GM18508 (cell line): ENCODE measurements around the gene JAKMIP1.

Experiments used
- ATAC-seq: cut with Tn5 transposase; IDR thresholded peaks from one replicate; pipeline ENCODE4 v1.9.1; 2021; ENCODE audit warnings: moderate number of reproducible peaks; ENCODE audit not compliant: insufficient read depth, unreplicated experiment

The JAKMIP1 gene

DNA sequence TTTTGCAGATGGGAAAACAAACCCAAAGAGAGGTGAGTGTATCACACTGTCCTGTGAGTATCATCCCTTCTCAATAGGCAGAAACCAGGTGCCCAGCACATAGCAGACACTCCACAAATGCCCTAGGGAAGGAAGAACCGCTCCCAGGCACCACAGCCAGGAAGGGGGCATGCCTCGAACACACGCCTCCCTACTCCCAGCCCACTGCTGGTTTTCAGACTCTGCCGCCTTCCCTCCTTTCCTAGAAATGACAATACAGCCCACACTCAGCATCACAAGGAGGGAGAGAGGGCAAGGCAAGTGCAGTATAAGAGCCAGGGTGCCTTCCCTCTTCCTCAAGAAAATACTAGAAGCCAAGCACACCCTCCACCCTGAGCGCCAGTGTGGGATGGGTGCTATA, 16.2 kb downstream of the JAKMIP1 start:
- no peak for ATAC-seq

DNA sequence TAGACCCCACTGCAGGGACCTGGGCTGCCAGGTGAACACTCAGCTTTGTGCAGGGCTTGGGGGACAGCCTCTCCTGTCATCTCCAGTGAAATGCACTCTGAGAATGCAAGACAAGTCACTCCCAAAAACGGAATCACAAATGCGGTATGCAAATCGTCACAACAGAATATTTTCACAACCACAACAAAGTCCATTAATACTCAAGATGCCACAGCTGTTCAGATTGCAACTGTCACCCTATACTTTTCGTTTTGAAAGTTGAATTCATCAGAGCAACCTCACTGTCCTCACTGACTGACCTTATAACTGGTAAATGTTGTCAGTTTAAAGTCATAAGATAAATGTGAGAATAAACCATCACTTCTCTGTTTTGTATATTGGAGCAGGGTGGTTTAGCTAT, 16.6 kb downstream of the JAKMIP1 start:
- ATAC-seq: no peak

GRCh38 chr4:6182376-6183280, 17.7 kb downstream of the JAKMIP1 start:
- ATAC-seq: no peak

GRCh38 chr4:6180841-6181631, 19.3 kb downstream of the JAKMIP1 start:
- ATAC-seq: peak; percentile 95

DNA sequence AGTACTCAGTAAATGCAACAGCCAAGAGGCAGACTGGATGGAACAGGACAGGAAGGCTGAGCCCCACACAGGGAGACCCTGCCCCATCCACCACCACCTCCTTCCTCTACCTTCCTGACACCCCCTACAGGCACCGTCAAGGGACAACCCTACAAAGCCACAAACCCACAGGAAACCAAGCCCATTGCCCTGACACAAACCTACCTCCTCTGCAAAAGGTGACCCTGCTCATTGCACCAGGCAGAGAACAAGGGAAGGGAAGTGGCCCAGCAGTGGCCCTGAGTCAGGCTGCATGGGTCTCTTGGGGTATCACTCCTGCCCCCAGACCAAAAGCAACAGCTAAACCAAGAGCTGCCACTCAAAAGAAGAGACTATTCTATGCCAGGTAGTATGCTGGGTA, 21.0 kb downstream of the JAKMIP1 start:
- ATAC-seq: no peak

DNA sequence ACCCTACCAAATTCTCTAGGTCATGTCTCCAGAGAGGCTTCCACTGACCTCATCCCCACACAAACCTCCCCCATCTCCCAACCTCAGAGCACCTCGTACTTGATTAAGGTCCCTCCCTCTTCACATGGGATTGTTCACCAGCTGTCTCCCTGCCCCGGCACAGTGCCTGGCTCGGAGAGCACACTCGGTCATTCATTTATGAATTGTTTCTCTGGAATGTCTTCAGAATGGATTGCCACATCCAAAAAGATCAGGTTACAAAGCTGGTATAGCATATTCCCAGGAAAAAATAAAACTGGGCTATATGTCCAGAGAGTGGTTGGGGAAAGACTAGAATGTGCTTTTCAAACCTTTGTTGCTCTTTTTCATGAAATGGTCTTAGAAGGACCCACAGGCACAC, 21.6 kb downstream of the JAKMIP1 start:
- ATAC-seq: no peak

DNA sequence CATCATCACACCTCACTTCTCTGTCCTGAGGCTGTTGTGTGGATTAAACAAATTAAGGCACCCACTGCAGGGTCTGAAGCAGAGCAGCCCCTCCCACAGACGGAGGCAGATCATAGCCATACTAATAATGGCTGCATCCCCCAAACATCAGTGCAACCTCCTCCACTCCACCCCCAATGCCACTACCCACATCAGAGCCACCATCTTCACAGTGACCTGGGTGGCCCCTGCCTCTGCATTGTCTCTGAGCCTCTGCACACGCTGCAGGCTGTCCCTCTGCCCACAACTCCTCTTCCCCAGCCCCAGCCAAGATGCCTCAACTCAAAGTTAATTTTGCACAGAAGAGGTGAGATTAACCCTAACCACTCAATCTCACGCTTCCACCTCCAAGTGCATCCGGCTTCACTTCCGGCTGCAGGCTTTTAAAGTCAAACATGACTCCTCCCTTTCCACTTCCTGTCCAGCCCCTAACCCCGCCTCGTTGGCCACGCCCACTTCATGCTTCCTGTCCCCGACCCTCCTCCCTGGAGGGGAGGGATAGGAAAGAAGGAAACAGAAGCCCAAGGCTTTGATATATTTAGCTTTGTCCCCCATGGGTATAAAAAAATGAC, 22.7 kb downstream of the JAKMIP1 start:
- no peak for ATAC-seq

DNA sequence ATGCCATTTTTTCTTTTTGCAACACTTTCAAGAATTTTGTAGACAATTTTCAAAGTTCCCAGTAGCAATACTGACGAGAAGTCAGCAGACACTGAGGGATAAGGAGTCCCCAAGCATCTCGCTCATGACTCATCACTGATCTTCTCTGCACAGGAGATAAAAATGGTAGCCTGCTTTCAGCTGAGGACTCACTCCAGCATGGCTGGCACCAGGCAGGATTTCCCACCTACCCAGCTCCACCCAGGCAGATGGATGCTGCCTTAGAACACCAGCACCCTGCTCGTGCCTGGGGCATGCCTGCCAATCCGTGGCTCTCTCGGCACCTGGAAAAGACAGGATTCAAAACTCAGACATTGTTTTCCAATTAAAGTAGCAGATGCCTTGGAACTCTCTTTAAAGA, 24.9 kb downstream of the JAKMIP1 start:
- no peak for ATAC-seq

DNA sequence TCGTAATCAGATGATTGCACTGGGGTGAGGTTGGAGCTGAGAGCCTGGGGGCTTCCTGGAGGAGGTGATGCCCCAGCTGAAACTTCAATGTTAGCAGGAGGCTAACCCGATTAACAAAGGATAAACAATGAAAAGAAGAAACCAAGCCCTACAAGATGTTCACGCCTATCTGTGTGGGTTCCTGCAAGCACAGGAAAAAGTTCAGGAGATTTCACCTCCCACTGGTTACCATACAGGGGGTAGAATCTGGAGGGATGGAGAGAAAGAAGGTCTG, 27.5 kb downstream of the JAKMIP1 start:
- no peak for ATAC-seq

DNA sequence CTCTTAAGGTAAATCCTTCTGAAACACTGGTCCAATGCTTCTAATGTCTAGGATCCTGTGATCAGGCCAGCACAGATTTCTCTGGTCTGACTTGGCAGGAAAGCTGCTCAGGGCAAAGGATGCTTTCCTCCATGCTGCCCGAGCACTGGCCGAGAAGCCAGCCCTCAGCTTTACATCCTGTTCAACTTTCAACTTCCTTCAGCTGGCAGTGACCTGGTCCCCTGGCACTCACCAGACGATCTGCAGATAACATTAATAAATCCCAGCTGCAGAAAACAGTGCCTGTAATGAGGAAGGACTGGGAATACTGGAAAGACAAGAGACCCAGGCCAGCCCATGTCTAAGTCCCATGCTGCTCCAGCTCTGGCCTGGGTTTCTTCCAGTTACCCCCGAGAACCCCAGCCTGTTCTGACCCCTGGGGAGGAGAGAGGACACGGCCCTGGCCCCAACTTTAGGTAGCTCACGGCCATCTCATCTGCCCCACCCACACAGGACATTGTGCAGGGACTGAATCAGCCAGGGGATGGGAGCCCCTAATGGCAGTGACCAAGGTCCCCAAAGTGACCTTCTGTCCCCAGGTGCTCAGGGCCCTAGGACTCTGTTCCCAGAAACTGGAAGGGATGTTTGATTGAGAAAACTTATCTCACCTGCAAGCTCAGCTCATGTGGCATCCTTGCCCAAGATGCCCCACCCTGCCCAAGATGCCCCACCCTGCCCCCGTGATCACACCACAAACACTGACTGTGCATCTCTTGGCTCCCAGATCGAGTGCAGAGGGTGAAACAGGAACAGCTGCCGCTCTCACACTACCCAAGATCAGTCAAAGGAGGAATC, 28.0 kb downstream of the JAKMIP1 start:
- ATAC-seq: no peak

GRCh38 chr4:6169239-6169638, 31.1 kb downstream of the JAKMIP1 start:
- ATAC-seq: no peak

GRCh38 chr4:6165766-6166165, 34.6 kb downstream of the JAKMIP1 start:
- ATAC-seq: no peak

- no peak for ATAC-seq
These were observed 37.5 kb downstream of the JAKMIP1 start for GRCh38 chr4:6162885-6163284.

GRCh38 chr4:6161921-6162464, 38.4 kb downstream of the JAKMIP1 start:
- no peak for ATAC-seq

DNA sequence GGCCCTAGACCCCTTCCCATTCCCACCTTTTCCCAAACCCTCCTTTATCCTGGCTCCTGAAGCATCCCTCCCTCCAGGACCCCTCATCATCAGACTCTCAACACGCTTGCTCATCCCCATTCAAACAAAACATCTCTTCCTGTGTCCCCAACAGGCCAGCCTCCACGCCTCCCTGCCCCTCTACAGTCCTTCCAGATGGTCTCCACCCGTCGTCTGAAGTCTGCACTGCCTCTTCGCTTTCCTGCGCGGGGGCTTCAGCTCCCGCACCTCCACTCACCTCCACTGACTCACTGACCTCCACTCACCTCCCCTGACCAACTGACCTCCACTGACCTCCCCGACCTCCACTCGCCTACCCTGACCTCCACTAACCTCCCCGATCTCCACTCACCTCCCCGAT, 39.8 kb downstream of the JAKMIP1 start:
- no peak for ATAC-seq

DNA sequence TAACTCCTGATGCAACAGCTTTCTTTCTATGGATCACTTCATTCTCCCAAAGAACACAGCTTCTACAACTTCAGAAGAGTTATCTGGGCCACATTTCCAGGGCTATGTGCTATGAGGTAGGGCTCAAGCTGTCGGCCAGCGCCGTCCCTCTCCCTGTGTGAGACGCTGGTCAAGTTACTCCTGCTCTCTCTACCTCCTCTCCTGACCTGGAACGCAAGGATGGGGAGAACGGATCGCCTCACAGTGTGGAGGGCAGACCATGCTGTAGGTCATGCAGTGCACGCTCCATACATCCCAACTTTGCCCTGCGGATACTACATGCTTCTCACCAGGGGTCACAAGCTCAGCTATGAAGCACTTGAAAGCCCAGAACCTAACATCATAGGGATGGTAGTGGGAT, 42.4 kb downstream of the JAKMIP1 start:
- ATAC-seq: no peak

DNA sequence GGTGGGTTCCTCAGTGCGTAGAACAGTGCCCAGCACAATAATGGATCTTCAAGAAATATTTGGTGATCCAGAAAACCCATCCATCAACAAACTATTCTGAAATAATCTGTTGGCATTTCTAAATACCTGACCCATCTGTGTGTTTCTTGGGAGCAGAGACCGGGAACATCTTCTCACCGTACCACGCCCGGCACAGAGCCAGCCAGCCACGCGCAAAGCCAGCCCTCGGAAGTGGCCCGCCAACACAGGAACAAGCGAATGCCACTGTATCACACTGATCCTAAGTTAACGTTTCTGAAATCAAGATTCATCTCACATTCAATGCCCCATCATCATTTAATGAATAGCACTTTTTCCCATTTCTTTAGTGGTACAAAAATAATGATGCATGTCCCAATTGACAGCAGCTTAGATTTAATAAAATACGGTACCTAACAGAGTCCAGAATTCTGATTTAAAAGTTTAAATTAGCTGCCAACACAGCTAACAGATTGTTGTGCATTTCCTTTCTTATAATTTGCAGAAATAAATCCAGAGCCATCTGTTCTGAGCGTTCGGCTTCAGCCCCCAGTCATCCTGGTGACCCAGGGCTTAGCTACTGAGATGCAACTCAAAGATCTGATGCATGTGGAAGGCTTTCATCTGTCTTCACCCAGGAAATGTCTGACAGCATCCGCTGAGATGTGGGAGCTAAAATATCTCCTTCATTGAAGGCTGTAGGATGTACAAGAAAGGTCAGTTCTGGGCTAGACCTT, 44.2 kb downstream of the JAKMIP1 start:
- no peak for ATAC-seq

DNA sequence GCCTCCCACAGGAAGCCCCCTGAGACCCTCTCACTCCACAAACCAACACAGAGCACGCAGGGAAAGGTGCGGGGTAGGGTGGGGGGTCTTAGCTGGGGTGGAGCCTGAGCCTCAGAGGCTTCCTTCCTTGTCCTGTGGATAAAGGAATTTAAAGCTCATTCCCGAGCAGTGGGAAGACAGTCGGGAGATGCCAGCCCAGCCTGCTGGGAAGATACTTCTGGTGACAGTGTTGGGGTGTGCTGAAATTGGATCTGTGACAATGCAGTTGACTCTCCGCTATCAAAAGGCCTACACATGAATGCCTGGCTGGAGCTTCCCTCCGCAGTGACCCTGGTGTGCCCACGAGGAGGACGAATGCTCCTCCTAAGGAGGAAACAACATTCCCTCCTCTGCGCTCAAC, 45.5 kb downstream of the JAKMIP1 start:
- ATAC-seq: no peak

GRCh38 chr4:6153874-6154273, 46.5 kb downstream of the JAKMIP1 start:
- ATAC-seq: no peak
